Panc1 (cell line): ENCODE data around the gene FHAD1. TPM values are rescaled to one million over a fixed set of nuclear protein-coding genes. Genes with fewer than 3 reads are reported as not detected.

Source experiments
- ATAC-seq: fragments of 200-7000 bp; cut with Tn5 transposase; 2 replicates; pipeline ENCODE4 v1.9.1; 2020; ENCODE audit warnings: mild to moderate bottlenecking, moderate library complexity
- BruUV-seq: library from RNA; stranded (reverse); fragments of 400-500 nt; replicated peaks from 2 replicates; lab custom pipeline; 2021; lab: Mats Ljungman, UMichigan
- CTCF ChIA-PET: fragments of 300-600 bp; sonication (Branson Sonifier 250); formaldehyde crosslinking; loops from one replicate; lab custom pipeline; 2022; ENCODE audit warnings: antibody characterized with exemption; lab: Charles Lee
- POLR2A ChIA-PET: fragments of 300-600 bp; sonication (Branson Sonifier 250); formaldehyde crosslinking; loops from one replicate; lab custom pipeline; 2022; ENCODE audit warnings: antibody characterized with exemption; lab: Charles Lee
- DNase-seq: peaks from one replicate; pipeline ENCODE4 v3.0.0-alpha.2; 2010; ENCODE audit warnings: low read depth, low spot score
- H3K27ac ChIP-seq: 2 replicates; pipeline ENCODE4 v1.5.1; 2011; ENCODE audit warnings: mild to moderate bottlenecking, low read length, inconsistent platforms
- H3K27me3 ChIP-seq: fragments of 200-500 bp; sonication (Bioruptor generic); 2 replicates; pipeline ENCODE4 v1.6.0; 2014; ENCODE audit warnings: low read length, inconsistent platforms; ENCODE audit not compliant: control insufficient read depth, insufficient read depth
- H3K36me3 ChIP-seq: fragments of 200-500 bp; sonication (Bioruptor generic); 2 replicates; pipeline ENCODE4 v1.5.1; 2014; ENCODE audit warnings: inconsistent platforms, mild to moderate bottlenecking, low read length, moderate library complexity; ENCODE audit not compliant: control insufficient read depth, insufficient read depth
- H3K4me1 ChIP-seq: 2 replicates; pipeline ENCODE4 v1.5.1; 2011; ENCODE audit warnings: inconsistent platforms, mild to moderate bottlenecking, low read length, moderate library complexity; ENCODE audit not compliant: control insufficient read depth, insufficient read depth
- H3K4me3 ChIP-seq, 2 experiments: 2 replicates each; pipeline ENCODE4 v1.5.1; 2011 to 2012; ENCODE audit warnings: low read depth in 2 of 2, low read length in 2 of 2, mild to moderate bottlenecking in 2 of 2, inconsistent platforms in 1 of 2, moderate library complexity in 1 of 2
- H3K9me3 ChIP-seq: fragments of 200-500 bp; sonication (Bioruptor generic); 2 replicates; pipeline ENCODE4 v1.5.1; 2014; ENCODE audit warnings: low read depth, mild to moderate bottlenecking, inconsistent platforms, low read length, moderate library complexity; ENCODE audit not compliant: control insufficient read depth, insufficient read depth
- POLR2AphosphoS5 ChIP-seq: IDR thresholded peaks from 2 replicates; pipeline ENCODE4 v1.6.1; 2012; ENCODE audit warnings: mild to moderate bottlenecking, low read depth, low read length, moderate library complexity
- REST ChIP-seq, 2 experiments: IDR thresholded peaks; 2 replicates each; pipeline ENCODE4 v1.6.1; 2011 to 2012; ENCODE audit warnings: low read depth in 2 of 2, control low read depth in 1 of 2, low read length in 1 of 2, mild to moderate bottlenecking in 1 of 2, moderate library complexity in 1 of 2; ENCODE audit not compliant: insufficient read depth in 1 of 2
- SIN3A ChIP-seq: IDR thresholded peaks from 2 replicates; pipeline ENCODE4 v1.6.1; 2012; ENCODE audit warnings: low read depth, mild to moderate bottlenecking, low read length, moderate library complexity, borderline replicate concordance; ENCODE audit not compliant: insufficient read depth
- TCF7L2 ChIP-seq: IDR thresholded peaks from 2 replicates; pipeline ENCODE4 v1.6.1; 2011; ENCODE audit warnings: mild to moderate bottlenecking, low read depth, low read length, inconsistent platforms
- in situ Hi-C: cut with HindIII; loops from 2 replicates; pipeline ENCODE4 v1.10.0; 2016; ENCODE audit warnings: low sequenced_read_pairs, low pct_unique_long_range_greater_than_20kb
- intact Hi-C: fragments of 100-400 bp; cut with micrococcal nuclease; formaldehyde crosslinking; loops from one replicate; pipeline ENCODE4 v1.10.0; 2022; ENCODE audit not compliant: unreplicated experiment
- total RNA-seq: library from RNA; stranded (reverse); gene quantifications from one replicate; pipeline ENCODE4 v1.2.1, GENCODE V29; 2021; ENCODE audit not compliant: unreplicated experiment
- TF ChIP-seq, protein P1 (sequence below): fragments of 450-650 bp; IDR thresholded peaks from 2 replicates; pipeline ENCODE4 v1.5.1; 2017; ENCODE audit warnings: mild to moderate bottlenecking

Gene FHAD1
- total RNA-seq, 1 experiment from 2014 or later = 0.23 TPM

DNA sequence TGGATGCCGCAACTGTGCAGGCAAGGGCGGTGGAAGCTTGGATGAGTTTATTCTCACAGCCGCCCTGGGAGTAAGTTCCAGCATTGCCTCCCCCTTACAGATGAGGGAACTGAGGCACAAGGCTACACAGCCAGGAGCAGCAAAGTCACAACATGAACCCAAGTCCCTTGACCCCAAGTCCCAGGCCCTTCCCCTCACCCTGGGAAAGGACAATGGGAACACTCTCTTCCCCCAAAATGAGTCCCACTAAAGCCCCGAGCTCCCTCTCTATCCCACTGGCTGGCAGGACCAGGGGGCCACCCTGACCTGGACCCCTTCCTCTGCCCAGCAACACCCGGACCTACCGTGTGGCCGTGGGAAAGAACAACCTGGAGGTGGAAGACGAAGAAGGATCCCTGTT is 195.1 kb downstream of the FHAD1 start:
- TF ChIP-seq REST (IDR thresholded peaks at IDR 0.05; ENCODE audit: insufficient read depth in 1 of 2, low read depth in 2 of 2, low read length in 1 of 2) (no peak), POLR2AphosphoS5 (no peak), SIN3A (no peak), TCF7L2 (no peak)
- TF ChIP-seq, protein P1, sequence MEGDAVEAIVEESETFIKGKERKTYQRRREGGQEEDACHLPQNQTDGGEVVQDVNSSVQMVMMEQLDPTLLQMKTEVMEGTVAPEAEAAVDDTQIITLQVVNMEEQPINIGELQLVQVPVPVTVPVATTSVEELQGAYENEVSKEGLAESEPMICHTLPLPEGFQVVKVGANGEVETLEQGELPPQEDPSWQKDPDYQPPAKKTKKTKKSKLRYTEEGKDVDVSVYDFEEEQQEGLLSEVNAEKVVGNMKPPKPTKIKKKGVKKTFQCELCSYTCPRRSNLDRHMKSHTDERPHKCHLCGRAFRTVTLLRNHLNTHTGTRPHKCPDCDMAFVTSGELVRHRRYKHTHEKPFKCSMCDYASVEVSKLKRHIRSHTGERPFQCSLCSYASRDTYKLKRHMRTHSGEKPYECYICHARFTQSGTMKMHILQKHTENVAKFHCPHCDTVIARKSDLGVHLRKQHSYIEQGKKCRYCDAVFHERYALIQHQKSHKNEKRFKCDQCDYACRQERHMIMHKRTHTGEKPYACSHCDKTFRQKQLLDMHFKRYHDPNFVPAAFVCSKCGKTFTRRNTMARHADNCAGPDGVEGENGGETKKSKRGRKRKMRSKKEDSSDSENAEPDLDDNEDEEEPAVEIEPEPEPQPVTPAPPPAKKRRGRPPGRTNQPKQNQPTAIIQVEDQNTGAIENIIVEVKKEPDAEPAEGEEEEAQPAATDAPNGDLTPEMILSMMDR = no peak
- ChIA-PET CTCF (no interaction called here), POLR2A (no interaction called here)
- H3K36me3 ChIP-seq = no peaks in the 10 kb centered on the region
- no peak overlapping the region for H3K27ac ChIP-seq
- no peaks in the 10 kb centered on the region for H3K4me1 ChIP-seq
- no TSS peak for BruUV-seq
- H3K4me3 ChIP-seq = no peak overlapping the region
- intact Hi-C loops (no loop called here), in situ Hi-C loops (no loop called here)
- no peaks in the 10 kb centered on the region for H3K9me3 ChIP-seq
- no peak for DNase-seq
- no peak for ATAC-seq
- no peaks in the 10 kb centered on the region for H3K27me3 ChIP-seq

GRCh38 chr1:15442759-15443158 is 195.7 kb downstream of the FHAD1 start:
- TF ChIP-seq POLR2AphosphoS5 (no peak), TCF7L2 (no peak), REST (IDR thresholded peaks at IDR 0.05; ENCODE audit: insufficient read depth in 1 of 2, low read depth in 2 of 2, low read length in 1 of 2) (no peak), SIN3A (no peak)
- TF ChIP-seq, protein P1 = no peak
- ChIA-PET POLR2A (no interaction called here), CTCF (no interaction called here)
- DNase-seq (no peak), ATAC-seq (no peak)
- in situ Hi-C loops = no loop called here
- intact Hi-C loops = no loop called here
- Histone ChIP-seq H3K4me1 (no peaks in the 10 kb centered on the region), H3K36me3 (no peaks in the 10 kb centered on the region), H3K27ac (no peak overlapping the region), H3K4me3 (no peak overlapping the region), H3K27me3 (no peaks in the 10 kb centered on the region), H3K9me3 (no peaks in the 10 kb centered on the region)
- no TSS peak for BruUV-seq
